HEK293 (cell line): ENCODE data around the gene BBLN.
A peak's percentile ranks its signal among the peaks of the same experiment; 100 is the strongest.

ENCODE experiments used
- EGR2 ChIP-seq: fragments of 450-650 bp; formaldehyde crosslinking; IDR thresholded peaks from 2 replicates; pipeline ENCODE4 v1.5.1; 2016; ENCODE audit warnings: low read depth, missing biosample characterization, missing genetic modification characterization
- GLIS1 ChIP-seq: fragments of 450-650 bp; formaldehyde crosslinking; IDR thresholded peaks from 2 replicates; pipeline ENCODE4 v1.5.1; 2016; ENCODE audit warnings: missing biosample characterization, missing genetic modification characterization
- KLF7 ChIP-seq: fragments of 450-650 bp; formaldehyde crosslinking; IDR thresholded peaks from 2 replicates; pipeline ENCODE4 v1.5.1; 2016; ENCODE audit warnings: missing biosample characterization, missing genetic modification characterization, borderline replicate concordance
- MEIS1 ChIP-seq: sonication (generic); formaldehyde crosslinking; IDR thresholded peaks from 2 replicates; pipeline ENCODE4 v1.8.1; 2022; ENCODE audit warnings: missing genetic modification reagents, mild to moderate bottlenecking, borderline replicate concordance
- SP2 ChIP-seq: fragments of 450-650 bp; formaldehyde crosslinking; IDR thresholded peaks from 2 replicates; pipeline ENCODE4 v1.5.1; 2016; ENCODE audit warnings: missing biosample characterization, missing genetic modification characterization
- ZBTB17 ChIP-seq: fragments of 450-650 bp; formaldehyde crosslinking; IDR thresholded peaks from 2 replicates; pipeline ENCODE4 v1.5.1; 2016; ENCODE audit warnings: missing biosample characterization, missing genetic modification characterization
- ZEB2 ChIP-seq: fragments of 450-650 bp; formaldehyde crosslinking; IDR thresholded peaks from 2 replicates; pipeline ENCODE4 v1.5.1; 2016; ENCODE audit warnings: missing biosample characterization, missing genetic modification characterization
- ZFHX2 ChIP-seq: fragments of 450-650 bp; formaldehyde crosslinking; conservative IDR thresholded peaks from 2 replicates; pipeline ENCODE4 v1.5.1; 2016; ENCODE audit warnings: missing biosample characterization, missing genetic modification characterization
- ZNF169 ChIP-seq: fragments of 450-650 bp; formaldehyde crosslinking; IDR thresholded peaks from 2 replicates; pipeline ENCODE4 v1.5.1; 2016; ENCODE audit warnings: missing biosample characterization, missing genetic modification characterization
- ZNF174 ChIP-seq: fragments of 450-650 bp; formaldehyde crosslinking; IDR thresholded peaks from 2 replicates; pipeline ENCODE4 v1.5.0; 2017; ENCODE audit warnings: missing biosample characterization, mild to moderate bottlenecking, missing genetic modification characterization
- ZNF311 ChIP-seq: fragments of 450-650 bp; formaldehyde crosslinking; IDR thresholded peaks from 2 replicates; pipeline ENCODE4 v1.5.1; 2017; ENCODE audit warnings: missing biosample characterization, missing genetic modification characterization, borderline replicate concordance
- ZNF335 ChIP-seq: fragments of 450-650 bp; formaldehyde crosslinking; conservative IDR thresholded peaks from 2 replicates; pipeline ENCODE4 v1.5.1; 2016; ENCODE audit warnings: missing biosample characterization, missing genetic modification characterization
- ZNF366 ChIP-seq: fragments of 450-650 bp; formaldehyde crosslinking; conservative IDR thresholded peaks from 2 replicates; pipeline ENCODE4 v1.5.1; 2016; ENCODE audit warnings: missing biosample characterization, missing genetic modification characterization
- ZNF391 ChIP-seq: fragments of 450-650 bp; formaldehyde crosslinking; IDR thresholded peaks from 2 replicates; pipeline ENCODE4 v1.5.1; 2016; ENCODE audit warnings: low read depth, missing biosample characterization, missing genetic modification characterization, borderline replicate concordance
- ZNF404 ChIP-seq: fragments of 450-650 bp; formaldehyde crosslinking; IDR thresholded peaks from 2 replicates; pipeline ENCODE4 v1.5.1; 2017; ENCODE audit warnings: missing biosample characterization, missing genetic modification characterization
- ZNF416 ChIP-seq: fragments of 450-650 bp; formaldehyde crosslinking; IDR thresholded peaks from 2 replicates; pipeline ENCODE4 v1.5.1; 2016; ENCODE audit warnings: missing biosample characterization, missing genetic modification characterization
- ZNF555 ChIP-seq: fragments of 450-650 bp; formaldehyde crosslinking; conservative IDR thresholded peaks from 2 replicates; pipeline ENCODE4 v1.5.1; 2017; ENCODE audit warnings: missing biosample characterization, mild to moderate bottlenecking, missing genetic modification characterization, inconsistent platforms
- ZNF561 ChIP-seq: fragments of 450-650 bp; IDR thresholded peaks from 2 replicates; pipeline ENCODE4 v1.5.1; 2018; ENCODE audit warnings: missing biosample characterization, missing genetic modification characterization, borderline replicate concordance
- ZNF571 ChIP-seq: fragments of 450-650 bp; formaldehyde crosslinking; IDR thresholded peaks from 2 replicates; pipeline ENCODE4 v1.5.0; 2017; ENCODE audit warnings: missing biosample characterization, missing genetic modification characterization
- ZNF747 ChIP-seq: fragments of 450-650 bp; formaldehyde crosslinking; IDR thresholded peaks from 2 replicates; pipeline ENCODE4 v1.5.1; 2016; ENCODE audit warnings: missing biosample characterization, missing genetic modification characterization
- ZNF785 ChIP-seq: fragments of 450-650 bp; formaldehyde crosslinking; IDR thresholded peaks from 2 replicates; pipeline ENCODE4 v1.5.1; 2016; ENCODE audit warnings: missing biosample characterization, missing genetic modification characterization
- TF ChIP-seq, protein P1 (sequence below): fragments of 450-650 bp; formaldehyde crosslinking; optimal IDR thresholded peaks from 2 replicates; pipeline ENCODE3; 2016; ENCODE audit warnings: missing biosample characterization, mild to moderate bottlenecking, missing genetic modification characterization
- TF ChIP-seq, protein P2 (sequence below): fragments of 450-650 bp; formaldehyde crosslinking; conservative IDR thresholded peaks from 2 replicates; pipeline ENCODE4 v1.5.1; 2016; ENCODE audit warnings: low read depth, missing biosample characterization, missing genetic modification characterization
- TF ChIP-seq, protein P3 (sequence below): fragments of 450-650 bp; formaldehyde crosslinking; IDR thresholded peaks from 2 replicates; pipeline ENCODE4 v1.5.1; 2017; ENCODE audit warnings: missing biosample characterization, missing genetic modification characterization
- TF ChIP-seq, protein P4 (sequence below): IDR thresholded peaks from 2 replicates; pipeline ENCODE4 v1.6.1; 2011; ENCODE audit warnings: mild to moderate bottlenecking, low read depth, low read length, borderline replicate concordance
- TF ChIP-seq, protein P5 (sequence below): fragments of 450-650 bp; formaldehyde crosslinking; IDR thresholded peaks from 2 replicates; pipeline ENCODE4 v1.5.1; 2016; ENCODE audit warnings: missing biosample characterization, missing genetic modification characterization
- TF ChIP-seq, protein P6 (sequence below): fragments of 450-650 bp; formaldehyde crosslinking; IDR thresholded peaks from 2 replicates; pipeline ENCODE4 v1.5.1; 2016; ENCODE audit warnings: missing biosample characterization, missing genetic modification characterization

BBLN gene

DNA sequence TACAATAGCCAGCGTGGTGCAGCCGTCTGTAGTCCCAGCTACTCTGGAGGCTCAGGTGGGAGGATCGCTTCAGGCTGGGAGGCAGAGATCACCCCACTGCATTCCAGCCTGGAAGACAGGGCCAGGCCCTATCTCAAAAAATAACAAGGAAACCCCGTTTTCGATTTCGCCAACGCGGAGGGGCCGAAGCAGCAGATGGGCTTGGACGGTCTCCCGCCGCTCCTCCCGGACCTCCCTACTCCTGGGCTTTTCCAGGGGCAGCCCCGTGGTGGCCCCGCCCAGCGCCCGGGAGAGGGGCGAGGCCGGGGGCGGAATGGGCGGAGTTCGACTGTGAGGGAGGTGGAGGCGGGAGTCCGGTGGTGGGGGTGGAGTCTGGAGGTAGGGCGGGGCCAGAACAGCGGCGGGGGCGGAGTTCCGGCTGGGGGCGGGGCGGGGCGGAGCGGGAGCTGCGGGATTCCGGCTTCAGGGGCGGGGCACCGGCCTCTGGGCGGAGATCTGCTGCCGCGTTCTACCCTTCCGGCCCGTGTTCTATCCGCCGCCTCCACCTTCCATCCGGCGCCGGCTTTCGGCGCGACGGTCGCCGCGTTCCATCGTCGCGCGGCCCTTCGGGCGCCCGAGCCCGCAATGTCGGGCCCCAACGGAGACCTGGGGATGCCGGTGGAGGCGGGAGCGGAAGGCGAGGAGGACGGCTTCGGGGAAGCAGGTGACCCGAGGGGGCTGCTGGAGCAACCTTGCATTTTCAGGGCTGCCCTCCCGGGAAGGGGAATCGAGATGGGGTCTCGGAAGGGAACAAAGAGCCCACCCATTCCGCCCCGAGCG lies at the start of gene BBLN (continued):
- no peak for TF ChIP-seq ZNF174 (tag by site-specific recombination)
- TF ChIP-seq MEIS1 (CRISPR knock-in tag), result no peak
- peak; percentile 96 for TF ChIP-seq ZFHX2 (tag by site-specific recombination)
- TF ChIP-seq ZNF404 (tag by site-specific recombination), result no peak
- peak; percentile 95 for TF ChIP-seq EGR2 (tag by site-specific recombination)
- no peak for TF ChIP-seq ZNF555
- TF ChIP-seq, protein P1, sequence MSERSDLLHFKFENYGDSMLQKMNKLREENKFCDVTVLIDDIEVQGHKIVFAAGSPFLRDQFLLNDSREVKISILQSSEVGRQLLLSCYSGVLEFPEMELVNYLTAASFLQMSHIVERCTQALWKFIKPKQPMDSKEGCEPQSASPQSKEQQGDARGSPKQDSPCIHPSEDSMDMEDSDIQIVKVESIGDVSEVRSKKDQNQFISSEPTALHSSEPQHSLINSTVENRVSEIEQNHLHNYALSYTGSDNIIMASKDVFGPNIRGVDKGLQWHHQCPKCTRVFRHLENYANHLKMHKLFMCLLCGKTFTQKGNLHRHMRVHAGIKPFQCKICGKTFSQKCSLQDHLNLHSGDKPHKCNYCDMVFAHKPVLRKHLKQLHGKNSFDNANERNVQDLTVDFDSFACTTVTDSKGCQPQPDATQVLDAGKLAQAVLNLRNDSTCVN, result peak; percentile 63
- TF ChIP-seq ZBTB17 (tag by site-specific recombination), result peak; percentile 51; the same call in 1 of the 2 replicates
- TF ChIP-seq ZNF416, result no peak
- TF ChIP-seq, protein P2, sequence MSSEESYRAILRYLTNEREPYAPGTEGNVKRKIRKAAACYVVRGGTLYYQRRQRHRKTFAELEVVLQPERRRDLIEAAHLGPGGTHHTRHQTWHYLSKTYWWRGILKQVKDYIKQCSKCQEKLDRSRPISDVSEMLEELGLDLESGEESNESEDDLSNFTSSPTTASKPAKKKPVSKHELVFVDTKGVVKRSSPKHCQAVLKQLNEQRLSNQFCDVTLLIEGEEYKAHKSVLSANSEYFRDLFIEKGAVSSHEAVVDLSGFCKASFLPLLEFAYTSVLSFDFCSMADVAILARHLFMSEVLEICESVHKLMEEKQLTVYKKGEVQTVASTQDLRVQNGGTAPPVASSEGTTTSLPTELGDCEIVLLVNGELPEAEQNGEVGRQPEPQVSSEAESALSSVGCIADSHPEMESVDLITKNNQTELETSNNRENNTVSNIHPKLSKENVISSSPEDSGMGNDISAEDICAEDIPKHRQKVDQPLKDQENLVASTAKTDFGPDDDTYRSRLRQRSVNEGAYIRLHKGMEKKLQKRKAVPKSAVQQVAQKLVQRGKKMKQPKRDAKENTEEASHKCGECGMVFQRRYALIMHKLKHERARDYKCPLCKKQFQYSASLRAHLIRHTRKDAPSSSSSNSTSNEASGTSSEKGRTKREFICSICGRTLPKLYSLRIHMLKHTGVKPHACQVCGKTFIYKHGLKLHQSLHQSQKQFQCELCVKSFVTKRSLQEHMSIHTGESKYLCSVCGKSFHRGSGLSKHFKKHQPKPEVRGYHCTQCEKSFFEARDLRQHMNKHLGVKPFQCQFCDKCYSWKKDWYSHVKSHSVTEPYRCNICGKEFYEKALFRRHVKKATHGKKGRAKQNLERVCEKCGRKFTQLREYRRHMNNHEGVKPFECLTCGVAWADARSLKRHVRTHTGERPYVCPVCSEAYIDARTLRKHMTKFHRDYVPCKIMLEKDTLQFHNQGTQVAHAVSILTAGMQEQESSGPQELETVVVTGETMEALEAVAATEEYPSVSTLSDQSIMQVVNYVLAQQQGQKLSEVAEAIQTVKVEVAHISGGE (tag by site-specific recombination), result peak; percentile 82
- TF ChIP-seq SP2, result peak; percentile 88
- no peak for TF ChIP-seq ZNF785
- TF ChIP-seq ZNF561, result 0 out of 2 replicates have a peak, but pooled peaks have one; percentile 17
- TF ChIP-seq ZNF747 (tag by site-specific recombination), result no peak
- TF ChIP-seq ZEB2, result peak; percentile 42; the same call in 1 of the 2 replicates
- TF ChIP-seq, protein P3, sequence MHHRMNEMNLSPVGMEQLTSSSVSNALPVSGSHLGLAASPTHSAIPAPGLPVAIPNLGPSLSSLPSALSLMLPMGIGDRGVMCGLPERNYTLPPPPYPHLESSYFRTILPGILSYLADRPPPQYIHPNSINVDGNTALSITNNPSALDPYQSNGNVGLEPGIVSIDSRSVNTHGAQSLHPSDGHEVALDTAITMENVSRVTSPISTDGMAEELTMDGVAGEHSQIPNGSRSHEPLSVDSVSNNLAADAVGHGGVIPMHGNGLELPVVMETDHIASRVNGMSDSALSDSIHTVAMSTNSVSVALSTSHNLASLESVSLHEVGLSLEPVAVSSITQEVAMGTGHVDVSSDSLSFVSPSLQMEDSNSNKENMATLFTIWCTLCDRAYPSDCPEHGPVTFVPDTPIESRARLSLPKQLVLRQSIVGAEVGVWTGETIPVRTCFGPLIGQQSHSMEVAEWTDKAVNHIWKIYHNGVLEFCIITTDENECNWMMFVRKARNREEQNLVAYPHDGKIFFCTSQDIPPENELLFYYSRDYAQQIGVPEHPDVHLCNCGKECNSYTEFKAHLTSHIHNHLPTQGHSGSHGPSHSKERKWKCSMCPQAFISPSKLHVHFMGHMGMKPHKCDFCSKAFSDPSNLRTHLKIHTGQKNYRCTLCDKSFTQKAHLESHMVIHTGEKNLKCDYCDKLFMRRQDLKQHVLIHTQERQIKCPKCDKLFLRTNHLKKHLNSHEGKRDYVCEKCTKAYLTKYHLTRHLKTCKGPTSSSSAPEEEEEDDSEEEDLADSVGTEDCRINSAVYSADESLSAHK, result no peak
- TF ChIP-seq ZNF311 (tag by site-specific recombination), result no peak
- peak; percentile 70 for TF ChIP-seq ZNF335 (tag by site-specific recombination)
- no peak for TF ChIP-seq ZNF169 (tag by site-specific recombination)
- TF ChIP-seq ZNF391, result 0 out of 2 replicates have a peak, but pooled peaks have one; percentile 25
- TF ChIP-seq ZNF366, result peak; percentile 72
- 0 out of 2 replicates have a peak, but pooled peaks have one; percentile 35 for TF ChIP-seq KLF7 (tag by site-specific recombination)
- TF ChIP-seq, protein P4, sequence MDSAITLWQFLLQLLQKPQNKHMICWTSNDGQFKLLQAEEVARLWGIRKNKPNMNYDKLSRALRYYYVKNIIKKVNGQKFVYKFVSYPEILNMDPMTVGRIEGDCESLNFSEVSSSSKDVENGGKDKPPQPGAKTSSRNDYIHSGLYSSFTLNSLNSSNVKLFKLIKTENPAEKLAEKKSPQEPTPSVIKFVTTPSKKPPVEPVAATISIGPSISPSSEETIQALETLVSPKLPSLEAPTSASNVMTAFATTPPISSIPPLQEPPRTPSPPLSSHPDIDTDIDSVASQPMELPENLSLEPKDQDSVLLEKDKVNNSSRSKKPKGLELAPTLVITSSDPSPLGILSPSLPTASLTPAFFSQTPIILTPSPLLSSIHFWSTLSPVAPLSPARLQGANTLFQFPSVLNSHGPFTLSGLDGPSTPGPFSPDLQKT, result no peak
- TF ChIP-seq, protein P5, sequence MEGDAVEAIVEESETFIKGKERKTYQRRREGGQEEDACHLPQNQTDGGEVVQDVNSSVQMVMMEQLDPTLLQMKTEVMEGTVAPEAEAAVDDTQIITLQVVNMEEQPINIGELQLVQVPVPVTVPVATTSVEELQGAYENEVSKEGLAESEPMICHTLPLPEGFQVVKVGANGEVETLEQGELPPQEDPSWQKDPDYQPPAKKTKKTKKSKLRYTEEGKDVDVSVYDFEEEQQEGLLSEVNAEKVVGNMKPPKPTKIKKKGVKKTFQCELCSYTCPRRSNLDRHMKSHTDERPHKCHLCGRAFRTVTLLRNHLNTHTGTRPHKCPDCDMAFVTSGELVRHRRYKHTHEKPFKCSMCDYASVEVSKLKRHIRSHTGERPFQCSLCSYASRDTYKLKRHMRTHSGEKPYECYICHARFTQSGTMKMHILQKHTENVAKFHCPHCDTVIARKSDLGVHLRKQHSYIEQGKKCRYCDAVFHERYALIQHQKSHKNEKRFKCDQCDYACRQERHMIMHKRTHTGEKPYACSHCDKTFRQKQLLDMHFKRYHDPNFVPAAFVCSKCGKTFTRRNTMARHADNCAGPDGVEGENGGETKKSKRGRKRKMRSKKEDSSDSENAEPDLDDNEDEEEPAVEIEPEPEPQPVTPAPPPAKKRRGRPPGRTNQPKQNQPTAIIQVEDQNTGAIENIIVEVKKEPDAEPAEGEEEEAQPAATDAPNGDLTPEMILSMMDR (tag by site-specific recombination), result no peak
- TF ChIP-seq ZNF571, result no peak
- TF ChIP-seq GLIS1 (tag by site-specific recombination), result peak; percentile 71
- TF ChIP-seq, protein P6, sequence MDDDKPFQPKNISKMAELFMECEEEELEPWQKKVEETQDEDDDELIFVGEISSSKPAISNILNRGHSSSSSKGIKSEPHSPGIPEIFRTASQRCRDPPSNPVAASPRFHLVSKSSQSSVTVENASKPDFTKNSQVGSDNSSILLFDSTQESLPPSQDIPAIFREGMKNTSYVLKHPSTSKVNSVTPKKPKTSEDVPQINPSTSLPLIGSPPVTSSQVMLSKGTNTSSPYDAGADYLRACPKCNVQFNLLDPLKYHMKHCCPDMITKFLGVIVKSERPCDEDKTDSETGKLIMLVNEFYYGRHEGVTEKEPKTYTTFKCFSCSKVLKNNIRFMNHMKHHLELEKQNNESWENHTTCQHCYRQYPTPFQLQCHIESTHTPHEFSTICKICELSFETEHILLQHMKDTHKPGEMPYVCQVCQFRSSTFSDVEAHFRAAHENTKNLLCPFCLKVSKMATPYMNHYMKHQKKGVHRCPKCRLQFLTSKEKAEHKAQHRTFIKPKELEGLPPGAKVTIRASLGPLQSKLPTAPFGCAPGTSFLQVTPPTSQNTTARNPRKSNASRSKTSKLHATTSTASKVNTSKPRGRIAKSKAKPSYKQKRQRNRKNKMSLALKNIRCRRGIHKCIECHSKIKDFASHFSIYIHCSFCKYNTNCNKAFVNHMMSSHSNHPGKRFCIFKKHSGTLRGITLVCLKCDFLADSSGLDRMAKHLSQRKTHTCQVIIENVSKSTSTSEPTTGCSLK (tag by site-specific recombination), result no peak
